Measurements from ENCODE around the gene HSD17B4. TPM values are rescaled to one million over a fixed set of nuclear protein-coding genes. Genes with fewer than 3 reads are reported as not detected.

HSD17B4 gene
- total and polyA plus RNA-seq, 9 of the 15 experiments (the other 6 are each of a cell fraction or from before 2014, with no cell fraction given), result 50.6 to 187 (median 94.6) TPM

- TF ChIP-seq MLLT1 (IDR thresholded peaks at IDR 0.05) (no peak), NCOA1 (IDR thresholded peaks at IDR 0.05; ENCODE audit: low read depth) (no peak), MAFK (IDR thresholded peaks at IDR 0.05; ENCODE audit: low read length) (no peak), RAD51 (IDR thresholded peaks at IDR 0.05; ENCODE audit: borderline replicate concordance, low read depth) (no peak), E2F1 (CRISPR knock-in tag; IDR thresholded peaks at IDR 0.05) (no peak), POLR3G (IDR thresholded peaks at IDR 0.05; ENCODE audit: extremely low read depth, insufficient read length, insufficient replicate concordance) (no peak), LARP7 (IDR thresholded peaks at IDR 0.05) (no peak), RAD21 (CRISPR knock-in tag; conservative IDR thresholded peaks at IDR 0.05 in 1 of 2, IDR thresholded peaks at IDR 0.05 in 1 of 2) (peak; percentile 96 to 97), MTA3 (IDR thresholded peaks at IDR 0.05; ENCODE audit: borderline replicate concordance) (0 out of 2 replicates have a peak, but pooled peaks have one; percentile 58), SRSF7 (optimal IDR thresholded peaks at IDR 0.05; ENCODE audit: low read depth, low read length) (no peak), YBX1 (IDR thresholded peaks at IDR 0.05) (no peak), C11orf30 (IDR thresholded peaks at IDR 0.05; ENCODE audit: low read depth) (peak; percentile 77), PREB (CRISPR knock-in tag; IDR thresholded peaks at IDR 0.05) (no peak), RBM34 (IDR thresholded peaks at IDR 0.05; ENCODE audit: borderline replicate concordance, insufficient read depth, low read length) (no peak), ZC3H4 (CRISPR knock-in tag; IDR thresholded peaks at IDR 0.05; ENCODE audit: borderline replicate concordance) (no peak), CREB5 (CRISPR knock-in tag; IDR thresholded peaks at IDR 0.05) (no peak), GTF3C2 (IDR thresholded peaks at IDR 0.05; ENCODE audit: borderline replicate concordance, extremely low read depth, insufficient read length) (no peak), MTA1 (IDR thresholded peaks at IDR 0.05; ENCODE audit: borderline replicate concordance) (no peak), SIX5 (IDR thresholded peaks at IDR 0.05; ENCODE audit: borderline replicate concordance in 1 of 2, insufficient read depth in 1 of 2, low read depth in 1 of 2, low read length in 2 of 2) (no peak)
These were observed 40.7 kb upstream of the HSD17B4 start (continued) for GRCh38 chr5:119411361-119412278.
